ENCODE results near the gene TANK. TPM values are rescaled to one million over a fixed set of nuclear protein-coding genes. Genes with fewer than 3 reads are reported as not detected.
"Not testable (repeated sequence)": the region's sequence is repeated elsewhere in the genome, so short reads cannot be mapped to it uniquely, and the experiment has no call there.

The TANK gene
- total RNA-seq, 1 experiment from 2014 or later: 41.1 TPM

DNA sequence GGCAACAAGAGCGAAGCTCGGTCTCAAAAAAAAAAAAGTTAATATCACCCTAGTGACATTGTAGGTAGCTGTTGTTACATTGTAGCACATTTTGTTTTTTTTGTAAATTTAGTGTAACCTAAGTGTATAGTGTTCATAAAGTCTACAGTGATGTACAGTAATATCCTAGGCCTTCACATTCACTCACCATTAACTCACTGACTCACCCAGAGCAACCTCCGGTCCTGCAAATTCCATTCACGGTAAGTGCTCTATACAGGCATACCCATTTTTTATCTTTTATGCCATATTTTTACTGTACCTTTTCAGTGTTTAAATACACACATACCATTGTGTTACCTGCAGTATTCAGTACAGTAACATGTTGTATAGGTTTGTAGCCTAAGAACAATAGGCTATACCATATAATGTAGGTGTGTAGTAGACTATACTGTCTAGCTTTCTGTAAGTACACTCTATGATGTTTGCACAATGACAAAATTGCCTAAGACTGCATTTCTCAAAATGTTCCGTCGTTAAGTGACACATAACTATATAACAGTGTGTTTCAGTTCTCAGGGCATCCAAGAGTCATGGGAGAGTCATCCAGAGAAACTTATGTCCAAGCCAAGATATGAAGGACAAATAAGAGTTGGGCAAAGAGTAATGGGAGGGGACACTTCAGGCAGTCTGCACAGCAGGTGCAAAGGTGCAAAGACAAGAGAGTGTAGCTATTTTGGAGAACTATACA, 68.4 kb downstream of the TANK start:
- DNase-seq (ENCODE audit: low read depth): no peak

DNA sequence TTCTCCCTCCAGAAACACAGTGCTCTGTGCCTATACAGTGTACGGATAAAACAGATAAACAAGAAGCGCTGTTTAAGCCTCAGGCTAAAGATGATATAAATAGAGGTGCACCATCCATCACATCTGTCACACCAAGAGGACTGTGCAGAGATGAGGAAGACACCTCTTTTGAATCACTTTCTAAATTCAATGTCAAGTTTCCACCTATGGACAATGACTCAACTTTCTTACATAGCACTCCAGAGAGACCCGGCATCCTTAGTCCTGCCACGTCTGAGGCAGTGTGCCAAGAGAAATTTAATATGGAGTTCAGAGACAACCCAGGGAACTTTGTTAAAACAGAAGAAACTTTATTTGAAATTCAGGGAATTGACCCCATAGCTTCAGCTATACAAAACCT, 70.7 kb downstream of the TANK start:
- DNase-seq (ENCODE audit: low read depth): no peak

DNA sequence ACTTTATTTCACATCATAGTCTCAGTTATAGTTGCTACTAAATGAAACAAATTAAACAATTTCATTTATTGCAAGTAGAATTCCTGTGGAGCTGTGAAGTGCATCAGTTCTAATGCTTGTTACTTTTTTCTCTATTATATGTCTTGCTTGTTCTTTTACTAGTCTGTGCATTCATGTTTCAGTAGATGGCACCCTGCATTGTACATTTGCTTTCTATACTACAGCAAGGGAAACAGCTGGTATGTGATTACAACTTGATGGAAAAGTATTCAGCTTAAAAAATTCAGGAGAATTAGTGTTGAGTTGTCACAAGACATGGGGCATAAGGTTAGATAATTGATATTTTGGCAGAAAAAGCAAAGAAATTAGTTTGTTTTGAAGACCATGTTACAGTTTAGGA, 72.3 kb downstream of the TANK start:
- DNase-seq (ENCODE audit: low read depth): no peak

DNA sequence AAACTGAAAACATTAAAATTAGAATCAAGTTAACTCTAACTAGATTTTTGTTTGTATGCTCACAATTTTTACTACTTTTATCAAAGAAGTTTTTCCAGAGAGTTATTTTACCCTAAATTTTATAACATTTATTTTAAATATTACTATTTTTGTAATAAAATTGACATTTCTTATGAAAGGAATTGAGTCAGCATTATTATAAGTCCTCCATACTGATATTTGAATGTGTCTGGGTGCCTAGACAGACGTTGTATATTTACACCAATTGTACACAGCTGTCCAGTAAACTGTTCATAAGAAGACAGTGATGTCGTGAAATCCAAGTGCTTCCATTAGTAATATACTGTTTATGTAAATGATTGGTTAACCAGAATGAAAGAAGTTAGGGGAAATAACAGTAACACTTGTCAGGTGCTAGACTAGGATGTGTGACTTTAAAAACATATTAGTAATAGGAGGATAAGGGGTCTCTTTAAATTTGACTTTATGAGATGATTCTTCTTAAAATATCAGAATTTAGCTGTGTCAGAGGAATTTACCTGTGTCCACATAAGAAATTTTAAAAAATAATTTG, 73.7 kb downstream of the TANK start:
- no peak for DNase-seq (ENCODE audit: low read depth)

DNA sequence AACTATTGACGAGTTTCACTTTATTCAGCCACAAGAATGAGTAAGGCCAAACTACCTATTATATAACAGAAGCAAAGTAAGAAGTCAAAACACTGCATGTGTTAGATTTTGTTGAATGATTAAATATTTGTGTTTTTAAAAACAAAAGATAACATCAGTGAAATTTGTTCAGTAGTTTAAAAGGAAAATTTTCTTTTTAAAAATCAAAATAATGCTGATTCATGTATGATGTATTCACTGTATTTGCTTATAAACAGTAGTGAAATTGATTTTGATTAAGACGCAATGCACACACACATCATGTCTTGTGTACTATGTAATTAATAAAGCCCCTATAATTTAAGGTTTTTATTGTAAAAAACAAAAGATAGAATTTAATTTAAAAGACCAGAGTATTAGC, 74.4 kb downstream of the TANK start:
- no peak for DNase-seq (ENCODE audit: low read depth)

DNA sequence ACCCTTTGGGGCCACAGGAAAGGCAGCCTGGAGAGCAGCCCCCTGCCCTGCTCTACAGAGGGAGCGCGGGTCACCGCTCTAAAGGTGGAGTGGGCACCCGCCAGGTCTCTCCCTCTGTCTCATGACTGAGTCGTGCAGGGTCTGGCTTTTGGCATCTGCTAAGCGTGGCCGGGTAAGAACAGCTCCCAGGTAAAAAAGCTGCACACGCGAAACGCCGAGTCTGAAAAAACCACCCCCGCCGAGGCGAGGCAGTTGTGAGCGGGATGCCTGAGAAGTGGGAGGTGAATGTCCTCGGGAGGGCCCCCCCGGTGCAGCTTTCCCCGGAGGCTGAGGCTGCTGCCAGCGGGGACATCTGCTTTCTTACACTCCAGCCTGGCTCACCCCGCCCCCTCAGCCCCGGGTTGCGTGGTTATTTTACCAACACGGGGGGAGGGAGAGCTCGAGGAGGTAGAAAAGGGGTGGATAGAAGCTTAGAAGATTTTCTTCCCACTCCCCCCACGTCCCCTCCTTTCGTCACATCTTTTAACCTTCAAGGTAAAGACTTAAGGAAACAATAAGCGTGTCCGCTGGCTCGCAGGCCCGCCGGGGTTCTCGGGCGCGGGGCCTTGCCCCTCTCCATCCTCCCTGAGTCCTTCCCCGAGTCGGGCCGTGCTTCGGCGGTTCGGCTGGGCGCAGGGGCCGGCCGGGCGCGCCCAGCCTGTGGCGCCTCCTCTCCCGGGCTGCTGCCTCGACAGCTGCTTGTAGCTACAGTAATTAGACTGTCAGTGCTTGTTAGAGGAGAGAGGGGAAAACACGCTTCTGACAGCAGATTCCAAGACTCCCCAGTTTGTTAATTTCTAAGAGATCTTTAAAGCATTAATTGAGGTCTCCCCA, 77.4 kb downstream of the TANK start:
- DNase-seq (ENCODE audit: low read depth): peak; percentile 48

DNA sequence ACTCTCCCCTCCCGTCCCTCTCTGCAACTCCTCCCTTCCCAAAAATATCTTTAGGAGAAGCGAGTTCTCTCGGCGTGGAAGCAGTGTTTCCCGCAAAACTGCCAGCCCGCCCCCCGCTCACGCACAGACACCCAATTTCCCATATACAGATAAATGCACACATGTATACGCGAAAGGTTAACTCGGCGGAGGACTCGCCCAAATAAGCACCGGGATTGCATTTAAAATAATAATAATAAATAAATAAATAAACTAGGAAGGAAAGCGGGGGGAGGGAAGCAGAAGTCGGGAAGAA, 78.0 kb downstream of the TANK start:
- no peak for DNase-seq (ENCODE audit: low read depth)

DNA sequence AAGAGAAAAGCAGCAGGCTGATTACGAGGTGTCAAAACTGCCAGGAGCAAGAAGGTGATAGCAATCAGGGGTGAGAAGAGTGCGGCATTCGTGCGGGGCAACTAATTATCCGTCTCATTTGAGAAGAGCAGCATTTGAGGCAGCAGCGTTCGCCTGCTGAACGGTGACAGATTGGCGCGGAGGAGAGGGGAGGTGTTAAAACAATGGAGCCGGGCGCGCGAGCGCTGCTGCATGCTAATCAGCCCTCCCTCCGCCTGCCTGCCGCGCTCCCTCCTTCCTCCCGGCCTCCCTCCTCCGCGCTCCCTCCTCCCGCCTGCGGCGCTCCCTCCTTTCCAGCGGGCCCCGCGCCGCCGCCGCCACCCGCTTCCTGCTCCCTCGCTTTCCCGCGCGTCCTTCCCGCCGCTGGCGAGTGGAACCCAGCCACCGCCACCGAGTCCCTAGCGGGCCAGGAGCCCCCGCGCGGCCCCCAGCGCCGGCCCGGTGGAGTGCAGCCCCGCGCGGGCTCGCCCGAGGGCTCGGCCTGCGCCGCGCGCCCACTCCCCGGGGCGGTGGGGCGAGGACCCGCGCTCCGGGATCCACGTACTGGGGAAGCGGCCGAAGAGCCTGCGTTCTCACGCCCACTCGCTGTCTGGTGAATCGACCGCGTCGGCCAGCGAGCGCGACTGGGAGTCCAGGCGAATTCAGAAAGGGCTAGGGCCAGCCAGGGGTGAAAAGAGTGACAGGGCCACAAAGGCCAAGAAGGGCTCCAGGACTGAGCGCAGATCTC, 78.5 kb downstream of the TANK start:
- peak; percentile 40 for DNase-seq (ENCODE audit: low read depth)

DNA sequence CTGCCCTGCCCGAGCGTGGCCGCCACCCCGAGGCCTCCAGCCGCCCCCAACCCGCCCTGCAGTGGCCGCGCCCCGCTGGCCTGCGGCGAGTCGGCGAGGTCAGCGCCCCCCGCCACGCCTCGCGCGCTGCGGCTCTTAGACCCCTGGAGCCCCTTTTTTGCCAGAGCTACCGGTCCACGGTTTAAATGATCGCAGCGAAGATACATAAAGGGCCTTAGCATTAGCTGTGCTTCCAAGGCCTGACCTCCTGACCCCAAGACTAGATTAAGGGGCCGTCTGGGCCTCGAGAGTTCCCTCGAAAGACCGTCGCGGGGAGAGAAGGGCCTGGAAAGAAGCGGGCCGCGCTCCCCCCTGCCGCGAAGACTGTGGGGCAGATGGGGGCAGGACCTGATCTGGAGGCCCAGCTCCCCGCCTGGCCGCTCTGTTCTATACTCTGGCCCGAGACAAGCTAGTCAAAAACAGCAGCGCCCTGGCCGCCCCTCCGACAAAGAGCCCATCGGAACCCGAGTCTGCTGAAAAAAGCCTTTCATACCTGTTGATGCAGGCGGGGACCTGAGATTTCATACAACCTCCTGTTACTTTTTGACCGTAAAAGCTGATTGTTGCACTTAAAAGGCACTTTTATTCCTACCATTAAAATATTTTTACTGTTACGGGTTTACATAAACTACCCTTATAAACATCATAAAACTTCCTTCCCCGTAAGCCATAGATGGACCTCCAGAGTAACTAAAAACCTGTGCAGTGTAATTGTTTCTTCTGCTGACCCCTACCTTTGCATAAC, 79.3 kb downstream of the TANK start:
- DNase-seq (ENCODE audit: low read depth): no peak

DNA sequence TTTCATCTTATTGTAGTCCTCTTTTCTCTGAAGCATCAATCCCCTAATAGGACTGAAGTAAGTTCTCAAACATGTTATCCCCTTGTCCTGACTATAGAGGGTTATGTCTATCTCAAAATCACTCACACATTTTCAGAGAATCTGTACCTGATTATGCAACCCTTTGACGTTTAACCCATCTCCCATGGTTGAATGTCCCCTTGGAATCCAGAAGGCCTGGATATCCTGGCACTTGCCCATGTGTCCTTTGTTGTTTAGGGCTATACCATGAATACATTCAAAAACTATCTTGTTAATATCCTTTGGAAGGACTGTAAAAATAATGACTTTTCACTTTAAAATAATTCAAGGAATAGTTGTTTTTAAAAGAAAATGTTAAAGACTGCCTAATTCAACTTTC, 81.7 kb downstream of the TANK start:
- no peak for DNase-seq (ENCODE audit: low read depth)

DNA sequence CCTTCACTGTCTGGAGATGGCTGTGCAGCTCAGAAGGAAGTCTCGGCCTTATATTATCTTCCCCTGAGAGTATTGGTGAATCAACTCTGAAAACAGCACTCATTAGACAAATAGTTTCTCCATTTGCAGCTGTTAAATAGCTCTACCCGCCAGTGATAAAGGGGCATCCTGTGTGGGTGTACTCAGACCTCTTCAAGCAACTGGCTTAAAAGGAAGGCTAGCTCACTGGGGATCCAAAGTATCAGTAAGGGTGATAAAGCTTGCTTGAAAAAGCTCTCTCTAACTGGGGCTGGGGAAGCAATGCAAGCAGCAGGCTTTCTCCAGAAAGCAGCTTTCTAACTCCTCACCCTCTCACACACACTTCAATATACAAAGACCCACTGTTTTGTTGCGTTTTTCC, 83.1 kb downstream of the TANK start:
- no peak for DNase-seq (ENCODE audit: low read depth)

DNA sequence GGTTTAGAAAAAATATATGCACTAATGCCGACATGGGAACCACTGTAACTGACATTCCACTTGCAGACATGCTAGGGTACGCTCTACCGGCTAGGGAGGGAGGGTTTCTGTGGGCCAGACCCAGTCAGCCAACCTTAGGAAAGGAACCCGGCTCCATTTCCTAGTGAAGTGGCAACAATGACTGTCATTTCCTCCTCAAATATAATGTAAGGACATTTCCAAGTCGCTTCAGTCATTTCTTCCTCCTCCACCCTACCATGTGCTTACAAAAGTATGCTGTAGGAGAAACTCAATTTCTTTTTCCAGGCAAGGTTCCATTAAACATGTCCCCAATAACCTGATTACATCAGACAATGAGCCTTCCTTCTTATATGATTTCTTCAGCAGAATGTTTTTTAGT, 83.7 kb downstream of the TANK start:
- DNase-seq (ENCODE audit: low read depth): no peak

DNA sequence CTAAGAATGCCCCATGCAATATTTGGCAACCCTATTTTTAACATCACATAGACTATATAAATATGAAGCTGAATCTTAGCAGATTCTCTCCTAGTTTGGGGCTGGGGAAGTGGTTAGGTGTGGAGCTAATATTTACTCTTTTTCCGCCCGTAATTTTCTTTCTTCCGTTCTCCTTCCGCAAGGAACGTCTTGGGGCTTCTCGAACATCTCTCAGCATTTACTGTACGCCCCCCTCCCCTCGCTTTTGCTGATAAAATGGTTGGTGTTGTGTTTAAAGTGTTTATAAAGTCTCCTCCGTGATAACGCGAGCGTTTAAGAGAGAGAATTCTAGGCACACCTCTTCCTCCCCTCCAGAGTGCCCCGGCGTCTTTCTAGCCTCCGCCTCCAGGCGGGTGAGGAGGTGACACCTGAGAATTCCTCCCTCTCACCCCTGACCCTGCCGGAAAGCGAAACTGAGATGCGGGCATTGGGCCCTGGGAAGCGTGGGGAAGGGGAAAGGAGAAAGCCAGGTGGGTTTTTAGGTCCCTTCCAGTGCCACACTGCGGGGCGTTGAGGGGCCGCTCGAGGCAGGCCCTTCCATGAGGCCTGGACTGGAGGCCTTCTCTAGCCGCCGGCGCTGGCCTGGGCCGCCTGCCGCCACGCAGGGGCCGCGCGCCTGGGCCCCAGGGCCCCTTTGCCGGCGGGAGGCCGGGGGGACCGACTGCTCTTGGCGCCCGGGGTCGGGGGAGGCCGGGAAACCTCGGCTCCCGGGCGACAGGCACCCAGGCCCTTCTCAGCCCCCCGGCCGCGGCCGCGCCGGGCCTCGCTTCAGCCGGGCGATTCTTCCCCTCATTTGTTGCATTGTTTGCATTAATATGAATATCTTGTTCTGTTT, 84.4 kb downstream of the TANK start:
- DNase-seq (ENCODE audit: low read depth): not testable (repeated sequence)

DNA sequence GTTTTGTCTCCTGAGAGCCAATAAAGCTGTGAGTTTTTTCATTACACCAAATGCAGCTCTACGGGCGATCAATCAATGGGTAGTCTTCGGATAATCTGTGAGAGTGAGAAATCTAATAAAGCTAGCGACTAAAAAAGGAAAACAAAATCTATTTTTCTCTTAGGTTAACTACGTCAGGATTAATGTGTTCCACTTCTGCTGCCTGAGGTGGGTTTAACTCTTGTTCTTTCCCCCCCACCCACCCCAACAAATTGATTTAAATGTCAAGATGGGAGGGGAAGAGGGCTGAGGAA, 85.0 kb downstream of the TANK start:
- no peak for DNase-seq (ENCODE audit: low read depth)

DNA sequence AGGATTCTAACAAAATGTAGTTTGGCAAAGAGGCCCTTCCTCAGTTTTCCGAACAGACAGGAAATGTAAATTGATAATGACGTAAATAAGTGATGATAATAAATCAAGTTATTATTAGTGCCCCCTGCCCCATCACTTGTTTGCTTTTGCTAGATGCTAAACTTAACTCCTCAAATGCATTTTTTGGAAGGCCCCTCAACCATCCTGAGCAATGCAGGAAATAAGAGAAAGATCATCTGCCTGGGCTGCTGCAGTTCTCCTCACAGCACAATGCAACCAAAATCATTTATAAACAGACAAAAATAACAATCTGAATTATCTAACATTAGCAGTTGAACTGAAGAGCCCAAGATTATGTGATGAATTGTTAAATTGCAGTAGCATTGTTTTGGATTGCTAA, 85.4 kb downstream of the TANK start:
- no peak for DNase-seq (ENCODE audit: low read depth)

DNA sequence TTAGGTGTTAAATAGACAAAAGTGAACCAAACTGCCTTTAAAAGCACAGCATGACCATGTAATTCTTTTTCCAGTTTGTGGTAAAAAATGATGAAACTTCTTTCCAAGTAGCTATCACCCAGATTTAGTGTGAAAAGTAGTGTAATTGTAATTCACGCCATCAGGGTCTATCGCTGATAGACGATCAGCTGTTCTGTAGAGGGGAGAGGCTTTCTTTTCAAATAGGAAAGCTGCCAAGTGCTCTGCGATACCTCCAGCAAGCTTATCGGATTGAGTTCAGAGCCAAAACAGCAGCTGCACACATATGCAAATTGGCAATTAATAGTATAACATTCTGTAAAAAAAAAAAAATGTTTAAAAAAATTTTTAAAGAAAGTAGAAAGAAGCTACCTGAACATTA, 86.1 kb downstream of the TANK start:
- DNase-seq (ENCODE audit: low read depth): no peak

DNA sequence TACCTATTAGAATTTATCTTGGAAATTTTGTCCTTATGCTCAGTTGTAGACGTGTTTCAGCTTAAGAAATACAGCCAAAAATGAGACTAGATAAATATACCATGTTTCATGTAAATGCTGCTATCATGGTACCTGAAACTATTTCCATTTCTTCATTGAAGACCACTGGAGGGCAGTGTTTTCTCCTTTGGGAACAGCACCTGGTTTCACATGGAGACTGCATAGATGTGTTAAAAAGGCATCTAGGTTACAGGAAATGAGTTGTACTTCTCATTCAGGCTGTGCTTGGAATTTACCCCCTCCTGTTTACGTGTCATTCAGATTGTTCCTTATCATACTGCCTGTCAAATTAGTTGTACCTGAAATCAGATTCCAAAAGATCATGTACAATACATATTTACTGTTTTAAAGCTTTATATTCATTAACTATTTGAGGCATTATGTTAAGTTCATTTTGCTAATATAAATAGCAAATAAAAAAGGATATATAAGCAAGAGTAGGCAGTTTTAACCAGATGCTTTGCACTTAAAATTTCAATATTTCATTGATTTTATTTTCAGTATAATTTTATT, 90.7 kb downstream of the TANK start:
- peak; percentile 74 for DNase-seq (ENCODE audit: low read depth)

DNA sequence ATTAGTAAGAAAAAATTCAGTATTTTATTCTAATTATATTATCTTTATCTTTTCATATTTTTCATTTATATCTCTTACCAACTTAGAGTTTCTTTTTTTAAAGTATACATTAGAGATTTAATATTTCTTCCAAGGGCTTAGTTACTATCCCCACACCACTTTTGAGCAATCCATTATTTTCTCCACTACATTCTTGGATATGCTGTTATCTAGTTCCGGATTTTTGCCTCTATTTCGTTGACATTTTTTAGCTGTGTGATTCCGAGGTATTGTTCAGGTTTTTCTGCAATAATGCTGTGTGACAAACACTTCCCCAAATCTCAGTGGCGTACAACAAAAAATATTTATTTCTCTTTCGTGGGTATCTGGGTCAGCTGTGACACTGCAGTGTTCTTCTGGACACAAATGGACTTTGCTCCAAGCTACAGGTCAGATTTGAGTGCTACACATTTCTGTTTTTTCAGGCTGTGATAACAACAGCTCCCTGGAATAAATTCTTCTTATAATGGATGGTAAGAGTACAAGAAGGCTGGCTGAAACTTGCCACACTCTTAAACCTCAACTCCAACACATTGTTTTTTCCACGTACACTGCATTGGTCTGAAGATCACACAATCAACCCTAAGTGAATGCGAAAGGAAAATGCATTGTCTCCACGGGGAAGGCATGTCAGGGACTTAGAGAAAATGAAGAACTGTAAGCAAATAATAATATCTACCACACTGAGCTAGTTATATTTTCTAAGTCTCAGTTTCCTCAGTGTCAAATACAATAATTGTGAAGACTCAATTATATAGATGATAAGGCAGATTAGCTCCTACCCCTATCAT, 97.1 kb downstream of the TANK start:
- no peak for DNase-seq (ENCODE audit: low read depth)

DNA sequence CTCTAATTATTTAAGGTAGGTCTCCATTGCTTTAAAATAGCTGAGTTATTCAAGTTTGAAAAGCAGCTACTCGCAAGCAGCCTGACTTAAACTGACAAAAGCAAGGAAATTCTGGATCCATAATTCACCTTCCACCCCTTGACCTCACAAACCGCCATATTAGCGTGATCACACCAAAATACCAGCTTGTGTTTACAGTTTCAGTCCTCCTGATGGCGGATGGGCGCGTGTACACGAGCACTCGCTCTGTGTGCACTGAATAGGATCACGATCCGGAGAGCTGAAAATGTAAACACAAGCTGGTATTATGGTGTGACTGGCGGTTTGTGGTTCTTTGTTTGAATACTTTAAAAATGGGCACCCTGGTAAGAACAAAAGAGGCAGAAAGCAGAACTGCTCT, 105.6 kb downstream of the TANK start:
- no peak for DNase-seq (ENCODE audit: low read depth)

DNA sequence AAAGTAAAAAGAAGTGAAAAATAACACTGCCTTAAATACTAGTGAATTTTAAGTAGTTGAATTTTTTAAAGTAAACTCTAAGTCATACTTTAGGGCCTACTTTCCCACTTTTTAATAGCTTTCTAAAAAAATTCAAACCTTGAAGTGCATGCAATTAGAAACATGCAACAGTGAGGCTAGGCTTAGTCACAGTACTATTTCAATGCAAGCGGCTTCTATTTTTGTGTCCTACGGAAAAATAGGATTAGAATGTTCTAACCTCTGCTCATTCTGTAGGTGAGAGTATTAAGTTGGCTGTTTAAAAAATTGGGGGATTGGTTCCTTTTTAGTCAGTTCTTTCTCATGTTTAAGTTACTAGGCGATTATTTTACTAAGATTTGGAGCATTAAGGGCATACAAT, 108.9 kb downstream of the TANK start:
- no peak for DNase-seq (ENCODE audit: low read depth)
